ENCODE results near the gene NR2E1. TPM values are rescaled to one million over a fixed set of nuclear protein-coding genes. Genes with fewer than 3 reads are reported as not detected.

Gene NR2E1
- total and polyA plus RNA-seq, 8 donors, result not detected

GRCh38 chr6:108209738-108210137 is 43.9 kb downstream of the NR2E1 start:
- no peak for DNase-seq
- no peak overlapping the region for H3K4me3 ChIP-seq
- intact Hi-C loops (cut with DNase I; ENCODE audit: low total_unique reads), result no loop called here
- peaks cover 0 to 65% (median 49%) of the 10 kb centered on the region in 4 donors for H3K36me3 ChIP-seq
- H3K27me3 ChIP-seq, result no peaks in the 10 kb centered on the region
- no peak overlapping the region for H3K27ac ChIP-seq
- TF ChIP-seq POLR2A (IDR thresholded peaks at IDR 0.05), result no peak
- no peak for TF ChIP-seq POLR2AphosphoS5 (IDR thresholded peaks at IDR 0.05)
- no peaks in the 10 kb centered on the region for H3K9me3 ChIP-seq
- 90 to 98% (median 93%) methylated on average over 5 of the region's 5 CpGs for WGBS, 5 donors
- H3K4me1 ChIP-seq, result peaks cover 0 to 3% (median 0%) of the 10 kb centered on the region in 4 donors

GRCh38 chr6:108210556-108210955 is 44.7 kb downstream of the NR2E1 start:
- Histone ChIP-seq H3K4me3 (no peak overlapping the region), H3K27ac (no peak overlapping the region), H3K4me1 (peaks cover 0 to 3% (median 0%) of the 10 kb centered on the region in 4 donors), H3K36me3 (peaks cover 0 to 73% (median 56%) of the 10 kb centered on the region in 4 donors), H3K27me3 (no peaks in the 10 kb centered on the region), H3K9me3 (no peaks in the 10 kb centered on the region)
- no peak for TF ChIP-seq CTCF (IDR thresholded peaks at IDR 0.05)
- no peak for TF ChIP-seq EP300 (IDR thresholded peaks at IDR 0.05)
- TF ChIP-seq POLR2AphosphoS5 (IDR thresholded peaks at IDR 0.05), result no peak
- TF ChIP-seq POLR2A (IDR thresholded peaks at IDR 0.05), result no peak
- no peak for DNase-seq
- intact Hi-C loops (cut with DNase I; ENCODE audit: low total_unique reads), result no loop called here
- WGBS, 5 donors, result 88 to 96% (median 95%) methylated on average over 2 of the region's 2 CpGs

GRCh38 chr6:108211671-108212070 is 45.8 kb downstream of the NR2E1 start:
- H3K36me3 ChIP-seq, result peaks cover 0 to 81% (median 63%) of the 10 kb centered on the region in 4 donors
- WGBS, 5 donors, result 41 to 66% (median 49%) methylated on average over 2 of the region's 2 CpGs

GRCh38 chr6:108222064-108222463 is 56.2 kb downstream of the NR2E1 start:
- Histone ChIP-seq H3K36me3 (peaks cover 5 to 61% (median 55%) of the 10 kb centered on the region in 4 donors), H3K27ac (no peak overlapping the region), H3K27me3 (no peaks in the 10 kb centered on the region), H3K4me1 (peaks cover 0 to 15% (median 0%) of the 10 kb centered on the region in 4 donors), H3K4me3 (no peak overlapping the region), H3K9me3 (no peaks in the 10 kb centered on the region)
- DNase-seq, result no peak
- intact Hi-C loops (cut with DNase I; ENCODE audit: low total_unique reads), result no loop called here
- 88 to 94% (median 93%) methylated on average over 2 of the region's 2 CpGs for WGBS, 5 donors
- no peak for TF ChIP-seq EP300 (IDR thresholded peaks at IDR 0.05)
- no peak for TF ChIP-seq CTCF (IDR thresholded peaks at IDR 0.05)
- no peak for TF ChIP-seq POLR2AphosphoS5 (IDR thresholded peaks at IDR 0.05)
- TF ChIP-seq POLR2A (IDR thresholded peaks at IDR 0.05), result no peak

More at GRCh38 chr6:108211671-108212070, 45.8 kb downstream of the NR2E1 start:
- TF ChIP-seq CTCF (IDR thresholded peaks at IDR 0.05) (no peak), EP300 (IDR thresholded peaks at IDR 0.05) (no peak), POLR2AphosphoS5 (IDR thresholded peaks at IDR 0.05) (no peak), POLR2A (IDR thresholded peaks at IDR 0.05) (no peak)
- Histone ChIP-seq H3K4me1 (peaks cover 0 to 3% (median 0%) of the 10 kb centered on the region in 4 donors), H3K4me3 (no peak overlapping the region), H3K27ac (no peak overlapping the region), H3K9me3 (no peaks in the 10 kb centered on the region), H3K27me3 (no peaks in the 10 kb centered on the region)
- intact Hi-C loops (cut with DNase I; ENCODE audit: low total_unique reads), result no loop called here
- DNase-seq, result peak in 1 of 2 donors; percentile 55

- TF ChIP-seq EP300 (IDR thresholded peaks at IDR 0.05) (no peak), POLR2A (IDR thresholded peaks at IDR 0.05) (no peak), POLR2AphosphoS5 (IDR thresholded peaks at IDR 0.05) (no peak), CTCF (IDR thresholded peaks at IDR 0.05) (no peak)
- no peaks in the 10 kb centered on the region for H3K27me3 ChIP-seq
- peak overlapping the region in 1 of 5 donors; percentile 20 for H3K27ac ChIP-seq
- no peak overlapping the region for H3K4me3 ChIP-seq
- peaks cover 0 to 15% (median 0%) of the 10 kb centered on the region in 4 donors for H3K4me1 ChIP-seq
- intact Hi-C loops (cut with DNase I; ENCODE audit: low total_unique reads), result no loop called here
- no peaks in the 10 kb centered on the region for H3K9me3 ChIP-seq
- WGBS, 5 donors, result 64 to 73% (median 71%) methylated on average over 1 of the region's 1 CpG
- DNase-seq, result no peak
- H3K36me3 ChIP-seq, result peaks cover 5 to 57% (median 52%) of the 10 kb centered on the region in 4 donors
Observed at GRCh38 chr6:108222504-108222903, 56.7 kb downstream of the NR2E1 start.

Measured in stomach (tissue), 9 donors.